Colon (tissue), 2 donors: ENCODE measurements around the gene RAB6B.

Experiments
- FAIRE-seq: peaks from 2 replicates; lab custom pipeline; 2012; peaks lifted over from hg19 to GRCh38; lab: Jason Lieb, UNC
- donor health status: control.
- donor health status: control.

Gene RAB6B

DNA sequence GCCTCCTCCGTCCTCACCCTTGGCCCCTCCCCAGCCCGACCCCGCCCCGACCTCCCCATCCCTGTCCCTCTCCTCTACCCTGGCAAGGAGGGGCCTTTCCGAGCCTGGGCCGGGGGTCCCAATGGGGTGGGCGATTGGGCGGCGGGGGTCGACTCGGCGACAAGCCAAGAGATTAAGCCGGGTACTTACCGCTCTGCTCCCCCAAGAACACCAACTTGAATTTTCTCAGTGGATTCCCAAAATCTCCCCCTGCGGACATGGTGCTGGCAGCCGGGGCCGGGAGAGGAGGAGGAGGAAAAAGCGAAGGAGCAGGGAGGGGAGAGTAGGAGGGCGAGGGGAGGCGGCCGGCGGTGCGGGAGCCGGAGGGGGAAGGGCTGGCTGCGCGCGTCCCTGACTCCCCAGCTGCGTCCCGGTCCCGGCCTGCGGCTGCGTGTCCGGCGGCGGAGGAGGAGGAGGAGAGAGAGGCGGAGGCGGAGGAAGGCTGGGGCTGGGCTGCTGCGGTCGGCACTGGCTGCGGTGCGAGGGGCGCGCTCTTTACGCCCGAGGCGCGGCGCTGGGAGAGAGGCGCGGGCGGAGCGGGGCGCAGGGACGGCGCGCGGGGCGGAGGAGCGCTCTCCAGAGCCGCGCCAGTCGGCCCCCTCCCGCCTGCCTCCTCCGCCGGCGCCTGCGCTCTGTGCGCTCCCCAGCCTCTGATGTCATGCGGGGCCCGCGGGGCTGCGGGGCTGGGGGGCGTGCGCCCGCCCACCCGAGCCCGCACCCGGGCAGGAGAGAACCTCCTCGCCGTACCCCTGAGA lies at the start of gene RAB6B:
TSS of gene RAB6B (minus strand) at position 675 of the 794 bp plus-strand sequence. CDS start at position 259, 416 bp downstream.
- no peak for FAIRE-seq

DNA sequence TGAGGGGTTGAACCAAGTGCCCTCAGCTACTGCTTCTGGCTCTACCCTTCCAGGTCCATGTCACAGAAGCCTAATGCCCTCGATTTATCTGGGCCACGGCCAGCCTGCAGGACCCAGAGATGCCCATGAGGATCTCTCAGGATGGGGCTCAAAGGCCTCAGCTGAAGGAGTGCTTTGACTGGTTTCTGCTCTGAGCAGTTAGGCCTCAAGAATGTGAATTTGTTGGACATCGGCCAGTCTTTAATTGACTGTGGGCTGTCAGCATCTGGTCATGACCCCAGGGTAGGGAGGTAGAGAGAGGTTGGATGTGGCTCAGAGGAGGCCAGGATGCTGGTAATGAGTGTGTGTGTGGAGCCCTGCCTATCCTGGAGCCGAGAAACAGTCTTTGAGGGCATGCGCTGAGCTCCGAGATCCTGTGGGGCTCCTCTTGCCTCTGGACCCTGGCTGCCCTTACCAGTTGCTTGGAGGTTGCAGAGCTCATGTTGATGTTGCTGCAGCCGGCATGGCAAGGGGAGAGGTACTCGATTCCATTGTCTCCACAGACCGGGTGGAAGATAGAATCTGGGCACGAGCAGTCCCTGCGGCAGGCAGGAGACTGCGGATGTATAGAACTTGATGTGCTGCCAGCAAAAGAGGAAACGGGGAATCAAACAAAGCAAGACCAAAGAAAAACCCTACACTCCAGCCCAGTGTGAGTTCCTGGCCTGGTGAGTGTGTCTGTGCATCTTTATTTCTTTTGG lies 49.1 kb upstream of the RAB6B start:
- FAIRE-seq, result no peak

DNA sequence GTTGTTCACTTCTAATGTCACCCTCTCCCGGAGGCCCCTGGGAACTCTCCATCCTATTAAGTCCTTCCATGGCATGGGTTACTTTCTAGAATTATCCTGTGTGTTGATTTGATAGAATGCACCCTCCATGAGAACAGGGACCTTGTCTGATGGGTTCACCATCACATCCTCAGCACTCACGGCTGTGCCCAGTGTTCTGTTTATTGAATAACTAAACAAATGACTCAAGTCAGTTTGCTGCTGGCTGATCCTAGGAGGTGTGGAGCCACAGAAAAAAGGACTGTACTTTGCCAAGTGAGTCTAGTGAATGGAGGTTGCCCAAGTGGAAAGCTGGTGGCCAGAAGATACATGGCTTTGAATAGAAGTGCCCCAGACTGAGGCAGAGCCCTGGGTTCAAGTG lies 48.5 kb upstream of the RAB6B start:
- FAIRE-seq, result no peak

DNA sequence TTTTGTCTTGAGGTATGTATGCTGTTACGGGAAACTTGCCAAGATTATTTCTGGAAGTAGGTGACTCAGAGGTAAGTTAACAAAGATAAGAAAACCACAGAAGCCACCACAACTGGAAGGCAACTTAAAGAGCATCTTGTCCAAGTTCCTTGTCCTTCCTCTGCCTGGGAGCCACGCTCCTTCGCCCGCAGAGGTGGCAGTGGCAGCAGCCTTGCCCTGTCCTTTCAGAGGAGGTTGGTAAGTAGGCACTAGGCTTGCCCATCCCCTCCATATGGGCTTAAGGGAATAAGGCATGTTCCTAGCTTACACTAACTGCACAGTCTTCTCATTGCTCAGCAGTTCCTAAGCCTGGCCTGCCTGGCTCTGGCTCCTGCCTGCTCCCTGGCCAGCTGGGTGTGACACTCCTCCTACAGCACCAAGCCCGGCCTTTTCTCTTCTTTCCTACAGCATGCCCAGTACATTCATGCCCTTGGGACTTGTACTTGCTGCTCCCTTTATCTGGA lies 48.0 kb upstream of the RAB6B start:
- FAIRE-seq, result no peak

DNA sequence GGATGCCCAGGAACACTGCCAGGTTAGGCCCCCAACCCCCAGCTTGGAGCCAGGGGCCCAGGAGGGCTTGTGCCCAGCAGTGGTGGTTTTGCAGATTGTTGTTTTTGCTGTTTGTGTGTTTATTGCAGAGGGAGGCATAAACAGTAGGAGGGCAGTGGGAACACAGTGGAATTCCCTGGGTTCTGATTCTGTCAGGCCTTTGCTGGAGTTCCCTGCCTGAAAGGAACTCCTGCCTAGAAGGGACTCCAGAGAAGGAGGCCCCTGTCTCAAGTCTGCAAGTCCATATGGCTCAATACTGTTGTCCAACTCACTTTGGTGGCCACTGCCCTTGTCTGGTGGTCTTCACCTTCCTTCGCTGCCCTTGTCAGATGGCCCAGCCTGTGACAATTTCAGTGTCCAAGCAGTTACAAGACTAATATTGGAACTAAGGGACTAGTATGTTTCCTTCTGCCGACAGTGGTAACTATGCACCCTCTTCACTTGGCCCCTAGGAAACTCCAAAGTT lies 47.4 kb upstream of the RAB6B start:
- no peak for FAIRE-seq

DNA sequence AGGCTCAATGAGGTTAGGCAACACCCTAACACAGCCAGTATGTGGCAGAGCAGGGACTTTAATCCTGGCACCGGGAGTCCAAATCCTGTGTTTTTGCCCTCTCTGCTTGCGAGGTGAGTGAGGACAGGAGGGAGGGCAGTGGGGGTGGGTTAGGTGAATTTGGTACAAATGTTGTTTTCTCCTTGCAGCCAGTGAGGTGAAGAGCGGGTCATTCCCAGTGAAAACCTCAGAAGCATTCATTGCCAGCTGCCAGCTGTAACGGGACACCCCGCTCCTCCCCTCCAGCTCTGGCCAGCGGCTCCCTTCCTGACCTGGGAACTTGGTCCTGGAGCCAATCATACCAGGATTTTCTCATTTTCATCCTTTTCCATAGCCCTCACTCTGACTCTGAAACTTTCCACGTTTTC lies 45.7 kb upstream of the RAB6B start:
- FAIRE-seq, result no peak

DNA sequence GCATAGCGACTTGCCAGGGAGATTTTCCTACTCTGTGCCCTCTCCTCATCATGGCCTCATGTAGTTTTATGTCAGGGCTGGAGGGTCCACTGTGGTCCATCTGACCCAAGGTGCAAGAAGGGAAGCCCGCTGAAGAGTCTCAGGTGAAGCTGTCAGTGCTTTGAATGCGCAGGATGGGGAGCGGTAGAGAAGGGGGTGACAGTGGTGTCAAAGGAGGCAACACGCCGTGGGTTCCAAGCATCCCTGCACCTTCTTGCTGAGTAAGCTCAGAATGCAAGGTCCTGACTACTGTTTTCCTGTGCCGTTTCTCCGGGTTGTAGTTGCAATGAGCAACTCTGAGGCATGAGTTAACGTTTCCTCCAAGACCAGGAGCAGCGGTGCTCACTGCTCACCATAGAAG lies 44.9 kb upstream of the RAB6B start:
- no peak for FAIRE-seq

DNA sequence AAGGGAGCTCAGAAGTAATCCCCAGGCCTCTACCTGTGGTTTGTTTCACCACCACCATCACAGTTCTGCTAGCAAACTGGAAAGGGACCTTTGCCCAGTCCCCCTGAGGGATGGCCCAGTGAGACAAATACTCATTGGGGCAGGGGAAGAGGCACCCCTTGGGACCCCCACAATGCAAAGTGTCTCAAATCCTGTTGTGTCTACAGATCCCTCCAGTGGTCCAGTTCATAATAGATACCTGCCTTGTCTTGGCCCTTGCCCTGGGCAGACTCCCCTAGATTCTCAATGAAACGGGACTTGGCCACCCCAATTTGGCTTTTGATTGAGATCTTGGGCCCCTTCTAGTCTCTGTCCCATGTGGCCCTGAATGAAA lies 43.8 kb upstream of the RAB6B start:
- no peak for FAIRE-seq

DNA sequence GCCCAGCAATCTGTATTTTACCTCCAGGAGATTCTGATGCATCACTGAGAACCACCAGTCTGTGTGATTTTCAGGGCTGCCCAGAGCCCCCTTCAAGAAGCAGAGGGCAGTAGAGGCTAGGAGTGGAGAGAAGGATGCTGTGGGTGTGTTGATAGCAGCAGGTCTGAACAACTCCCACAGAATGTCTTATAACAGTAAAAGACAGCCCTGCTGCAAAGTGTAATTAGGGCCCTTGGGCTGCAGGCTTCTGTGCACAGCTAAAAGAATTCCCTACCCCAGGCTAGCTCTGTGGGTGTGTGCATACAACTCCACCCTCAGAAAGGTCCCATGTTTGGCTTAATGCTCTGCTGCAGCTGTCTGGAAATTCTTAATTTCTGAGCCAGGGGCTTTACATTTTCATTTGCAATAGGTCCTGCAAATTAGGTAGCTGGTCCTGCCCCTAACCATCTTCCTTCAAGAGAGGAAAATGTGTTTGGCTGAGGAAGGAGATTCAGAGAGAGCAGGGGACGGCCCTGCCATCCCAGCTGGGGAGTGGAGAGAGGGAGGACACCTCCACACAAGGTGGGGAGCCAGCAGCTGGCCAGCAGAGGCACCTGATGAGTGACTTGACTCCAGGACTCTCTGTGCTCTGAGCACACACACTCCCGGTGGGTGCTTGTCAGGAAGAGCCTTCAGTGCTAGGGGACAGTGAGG lies 43.2 kb upstream of the RAB6B start:
- FAIRE-seq, result no peak

DNA sequence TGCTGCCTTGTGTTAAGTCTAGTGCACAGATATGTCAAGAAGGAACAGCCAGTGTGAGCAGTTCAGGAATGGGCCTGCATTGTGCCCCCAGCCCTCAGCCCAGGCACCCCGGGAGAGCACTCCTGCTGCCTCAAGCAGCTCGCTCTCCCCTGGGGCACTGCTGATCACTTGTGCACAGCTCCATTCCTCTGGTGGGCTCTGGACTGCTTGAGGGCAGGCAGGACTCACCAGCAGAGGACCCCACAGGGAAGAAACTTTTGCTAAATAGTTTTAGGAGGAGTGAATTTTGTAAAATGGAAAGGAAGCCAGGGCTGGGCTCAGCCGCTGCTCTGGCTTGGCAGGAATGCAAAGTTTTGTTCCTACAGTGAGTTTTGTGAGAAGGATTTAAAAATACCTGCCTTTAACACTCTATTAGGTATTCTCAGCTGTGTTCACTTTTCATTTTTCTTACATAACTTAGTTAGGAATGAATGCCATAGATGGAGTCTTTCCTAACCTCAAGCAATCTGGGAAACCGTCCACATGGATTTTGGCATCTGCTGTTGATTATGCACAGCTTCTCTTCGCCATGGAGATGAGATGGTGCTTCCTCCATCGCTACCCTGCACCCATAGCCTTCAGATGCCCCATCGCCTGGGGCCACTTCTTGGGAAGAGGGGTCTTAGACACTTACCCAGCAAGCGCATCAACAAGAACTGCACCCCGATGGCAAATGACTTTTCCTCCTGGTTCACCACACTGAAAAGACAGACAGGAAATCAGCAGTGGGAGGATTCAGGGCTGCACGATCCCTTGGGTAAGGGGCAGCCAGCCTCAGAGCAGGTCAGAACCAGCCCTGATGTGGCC lies 42.3 kb upstream of the RAB6B start:
- FAIRE-seq, result no peak

DNA sequence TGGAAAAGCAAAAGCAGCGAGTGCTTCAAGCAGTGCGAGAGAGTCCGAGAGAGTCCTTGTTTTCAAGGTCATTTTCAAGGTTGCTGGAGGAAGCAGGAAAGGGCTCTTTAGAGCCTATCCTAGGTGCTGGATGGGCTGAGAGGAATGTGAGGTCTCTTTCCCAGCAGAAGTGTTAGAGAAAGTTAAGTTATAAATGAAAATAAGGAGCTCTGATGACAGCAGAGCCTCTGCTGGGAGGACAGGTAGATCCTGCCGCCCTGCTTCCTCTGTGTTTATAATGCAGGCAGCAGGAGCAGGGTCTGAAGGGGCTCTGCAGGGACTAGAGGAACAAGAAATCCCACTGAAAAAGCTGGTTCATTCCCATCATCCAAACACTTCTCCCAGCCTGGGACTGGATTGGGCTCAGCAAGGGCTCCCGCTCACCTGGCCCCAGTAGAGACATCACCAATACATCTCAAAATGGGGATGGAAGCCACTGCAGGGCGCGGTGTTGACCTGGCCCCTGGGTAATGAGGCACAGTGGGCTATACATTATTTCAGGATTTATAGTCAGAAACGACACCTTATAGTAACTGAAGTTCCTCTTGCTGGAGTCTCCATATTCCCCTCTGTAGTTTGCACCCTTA lies 41.5 kb upstream of the RAB6B start:
- FAIRE-seq, result no peak

DNA sequence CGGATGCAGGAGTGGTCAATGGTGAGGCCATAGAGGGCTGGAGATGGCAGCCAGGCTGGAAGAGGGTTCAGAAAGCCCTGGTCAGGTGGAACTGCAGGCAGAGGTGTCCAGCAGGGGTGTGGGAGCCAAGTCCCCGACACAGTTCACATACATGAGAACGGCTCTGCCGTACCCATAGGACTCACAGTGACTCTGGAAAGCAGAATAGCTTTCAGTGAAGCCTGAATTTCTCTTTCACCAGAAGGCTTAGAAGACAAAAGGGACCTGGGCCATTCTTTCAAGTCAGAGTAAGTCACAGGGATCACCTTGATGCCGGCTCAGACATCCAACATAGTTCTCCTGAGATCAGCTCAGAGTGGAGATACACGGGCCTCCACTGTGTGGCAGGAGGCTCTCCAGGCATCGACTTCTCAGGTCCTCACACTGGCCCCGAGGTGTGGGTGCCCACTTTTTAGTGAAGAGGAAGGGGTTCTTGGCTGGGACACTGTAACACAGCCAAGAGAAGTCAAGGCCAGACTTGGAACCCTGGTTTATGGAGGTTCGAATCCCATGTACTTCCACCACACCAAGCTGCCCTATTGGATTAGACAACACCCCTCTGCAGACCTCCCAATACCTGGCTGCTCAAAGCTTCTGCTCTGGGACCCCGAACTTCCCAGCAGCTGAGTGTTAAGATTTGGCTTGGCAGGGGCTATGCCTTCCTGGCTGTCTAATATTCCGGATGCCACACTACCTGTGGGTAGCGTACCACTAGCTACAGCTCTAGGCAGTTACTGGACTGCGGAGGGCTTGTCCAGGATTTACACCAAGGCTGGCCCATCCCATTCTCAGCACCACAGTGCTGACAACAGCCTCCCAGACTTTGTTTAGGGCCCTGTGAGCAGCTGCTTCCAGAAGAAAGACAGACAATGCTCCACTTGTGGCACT lies 40.4 kb upstream of the RAB6B start:
- FAIRE-seq, result no peak

DNA sequence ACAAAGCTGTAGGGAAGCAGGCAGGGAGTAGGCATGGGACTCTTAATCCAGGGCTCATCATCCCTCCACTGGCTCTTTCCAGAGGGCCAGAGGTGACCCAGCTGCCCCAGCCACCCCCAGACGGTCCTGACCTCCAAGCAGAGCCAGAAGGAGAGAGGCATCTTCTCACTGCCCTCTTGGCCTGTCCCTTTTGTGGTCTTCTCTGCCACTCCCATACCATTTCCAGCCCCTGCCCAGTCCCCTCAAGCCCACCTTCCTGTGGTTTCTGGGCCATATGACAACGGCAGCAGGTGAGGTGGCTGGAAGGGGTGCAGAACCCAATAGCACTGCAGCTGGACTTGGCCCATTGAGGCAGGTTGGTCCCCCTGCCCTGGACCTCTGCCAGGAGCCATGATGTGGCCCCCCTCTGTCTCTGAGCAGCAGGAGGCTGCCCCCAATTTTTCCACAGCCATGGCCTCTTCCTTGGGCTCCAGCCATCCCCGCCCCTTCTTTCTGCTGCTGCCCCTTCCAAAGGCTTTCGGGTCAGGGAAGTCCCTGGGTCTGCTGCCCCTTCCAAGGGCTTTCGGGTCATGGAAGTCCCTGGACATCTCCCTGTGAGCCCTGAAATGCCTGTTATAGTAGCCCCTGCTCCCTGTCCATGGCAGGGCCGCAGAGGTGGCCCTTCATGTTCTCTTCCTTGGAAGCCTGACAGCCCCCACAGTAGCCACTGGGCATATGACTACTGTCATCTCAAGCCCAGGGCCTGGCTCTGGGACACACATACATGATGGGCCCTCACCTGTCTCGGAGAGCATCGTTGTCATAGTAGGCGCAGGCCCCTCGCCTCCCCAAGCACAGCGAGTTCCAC lies 39.5 kb upstream of the RAB6B start:
- no peak for FAIRE-seq

DNA sequence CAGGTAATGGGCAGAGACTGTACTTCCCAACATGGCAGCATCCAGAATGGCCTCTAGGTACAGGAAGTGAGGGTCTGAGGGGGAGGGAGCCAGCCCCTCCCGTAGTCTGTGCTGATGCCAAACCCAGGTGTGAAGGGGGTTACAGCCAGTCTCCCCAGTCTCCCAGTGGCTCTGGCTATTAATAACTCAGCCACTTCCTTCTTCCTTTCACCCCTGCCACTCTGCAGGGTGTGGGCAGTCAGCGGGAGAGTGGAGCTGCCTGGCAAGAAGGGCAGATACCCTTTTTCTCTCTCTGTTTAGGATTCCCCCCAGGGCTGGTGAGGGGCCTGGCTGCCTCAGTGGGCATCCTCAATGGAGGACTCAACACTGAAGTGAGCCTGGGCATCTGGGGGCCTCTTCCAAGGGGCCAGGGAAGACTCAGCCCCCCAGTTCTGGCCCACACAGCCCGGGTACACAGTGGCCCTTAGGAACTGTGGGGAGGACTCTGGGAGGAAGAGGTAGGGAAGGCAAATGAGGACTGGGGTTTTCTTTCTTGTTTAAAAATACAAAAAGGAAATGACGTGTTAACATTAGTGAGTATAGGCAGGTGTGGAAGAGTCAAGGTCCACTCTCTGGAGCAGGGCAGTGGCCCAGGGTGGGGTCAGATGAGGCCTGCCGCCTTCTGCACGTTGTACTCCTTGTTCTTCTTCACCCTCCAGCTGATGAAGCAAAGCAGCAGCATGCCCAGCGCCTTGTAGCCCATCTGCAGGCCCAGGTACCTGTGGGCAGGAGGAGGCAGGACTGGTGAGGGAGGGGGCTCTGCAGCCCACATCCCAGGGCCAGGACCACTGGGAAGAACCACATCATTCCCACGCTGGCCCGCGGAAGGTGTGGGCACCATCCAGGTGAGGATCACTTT lies 38.6 kb upstream of the RAB6B start:
- FAIRE-seq, result no peak

DNA sequence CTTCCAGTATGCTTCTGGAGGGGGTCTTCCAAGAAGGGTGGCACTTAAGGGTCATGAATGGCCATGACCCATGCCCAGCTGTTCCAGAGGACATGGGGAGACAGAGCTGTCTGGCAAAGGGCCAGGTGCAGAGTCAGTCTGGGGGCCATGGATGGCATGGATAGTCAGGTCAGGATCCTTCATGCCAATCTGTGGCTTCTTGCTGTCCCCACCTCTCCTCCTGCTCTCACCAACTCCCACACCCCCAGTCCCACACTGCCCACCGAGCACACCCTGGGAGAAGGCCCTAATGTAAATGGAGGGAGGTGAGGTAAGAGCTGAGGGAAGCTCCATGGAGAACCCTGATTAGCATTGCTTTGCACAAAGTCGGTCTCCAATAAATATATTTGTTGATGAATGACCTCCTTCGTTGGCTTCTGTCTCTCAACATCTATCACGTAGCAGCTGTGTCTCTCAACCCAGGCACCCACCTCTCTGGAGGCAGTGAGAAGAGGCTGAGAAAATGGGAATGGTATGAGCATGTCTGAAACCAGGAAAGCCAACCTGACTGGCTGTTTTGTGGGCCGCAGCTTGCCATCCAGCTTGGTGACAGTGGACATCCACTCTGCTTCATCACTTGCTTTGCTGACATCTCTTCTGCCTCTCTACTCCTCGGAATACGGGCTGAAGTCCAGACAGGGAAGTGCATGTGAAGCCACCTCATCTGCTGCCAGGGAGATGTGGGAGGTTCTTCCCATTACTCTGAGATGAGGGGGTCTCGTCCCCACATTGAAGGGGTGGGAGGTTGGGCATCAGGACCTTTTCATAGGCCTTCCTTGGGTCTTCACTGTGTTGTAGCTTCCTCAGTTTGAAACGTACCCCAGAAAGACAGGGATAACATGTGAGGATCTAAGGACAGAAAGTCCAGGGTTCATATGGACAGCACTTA lies 37.7 kb upstream of the RAB6B start:
- no peak for FAIRE-seq

DNA sequence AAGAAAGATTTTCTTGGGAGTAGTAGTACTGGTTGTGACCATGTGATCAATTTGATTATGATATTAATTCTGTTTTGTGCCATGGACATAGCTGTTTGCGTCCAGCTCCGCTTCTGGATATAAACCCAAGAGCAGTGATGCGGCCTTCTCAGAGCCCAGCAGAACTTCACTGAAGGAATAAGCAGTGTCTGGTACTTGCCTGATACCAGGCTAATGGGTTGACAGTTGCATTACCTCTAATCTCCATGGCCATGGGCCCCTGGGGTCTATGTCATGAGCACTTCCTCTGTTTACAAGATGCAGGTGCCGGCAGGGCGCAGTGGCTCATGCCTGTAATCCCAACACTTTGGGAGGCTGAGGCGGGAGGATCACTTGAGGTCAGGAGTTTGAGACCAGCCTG lies 36.3 kb upstream of the RAB6B start:
- no peak for FAIRE-seq

DNA sequence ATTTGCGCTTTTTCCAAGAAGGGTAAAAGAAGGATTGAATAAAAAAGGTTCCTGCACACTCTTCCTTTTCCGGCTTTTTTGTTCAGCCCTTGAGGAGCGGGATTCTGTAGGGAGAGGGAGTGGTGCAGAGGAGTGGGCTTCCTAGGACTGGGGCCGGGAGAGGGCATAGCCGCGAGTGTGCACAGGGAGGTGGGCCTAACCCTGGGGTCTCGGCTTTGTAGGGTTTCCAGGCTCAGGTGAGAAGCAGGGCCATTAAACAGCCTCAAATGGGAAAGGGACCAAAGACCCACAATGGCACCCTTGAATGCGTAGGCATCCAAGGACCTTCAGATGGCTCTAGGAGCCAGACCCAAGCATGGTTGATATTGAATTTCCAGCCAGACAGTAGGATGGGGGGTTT lies 35.4 kb upstream of the RAB6B start:
- FAIRE-seq, result no peak
